AG04450 (cell line): ENCODE data around the gene PPIL1. TPM values are rescaled to one million over a fixed set of nuclear protein-coding genes. Genes with fewer than 3 reads are reported as not detected.

ENCODE experiments used
- CTCF ChIA-PET: fragments of 300-600, 350-600 bp; formaldehyde crosslinking; extraction: SDS; loops from one replicate; lab custom pipeline; 2022; ENCODE audit warnings: antibody characterized with exemption, inconsistent platforms; lab: Charles Lee
- POLR2A ChIA-PET: fragments of 350-600 bp; formaldehyde crosslinking; extraction: SDS; loops from one replicate; lab custom pipeline; 2021; ENCODE audit warnings: antibody characterized with exemption, inconsistent platforms; lab: Yijun Ruan, JAX
- DNase-seq: peaks from one replicate; pipeline ENCODE4 v3.0.0-alpha.2; 2011; ENCODE audit warnings: low read depth, low spot score
- H3K27ac ChIP-seq: one replicate; pipeline ENCODE4 v1.5.1; 2012; ENCODE audit warnings: low read depth, low read length, control low read depth
- H3K27me3 ChIP-seq: one replicate; pipeline ENCODE4 v1.6.0; 2012; ENCODE audit warnings: low read length; ENCODE audit not compliant: control insufficient read depth, insufficient read depth
- H3K4me3 ChIP-seq: 2 replicates; pipeline ENCODE4 v1.5.1; 2011; ENCODE audit warnings: mild to moderate bottlenecking, low read depth, low read length, control low read depth
- H3K9me3 ChIP-seq: 2 replicates; pipeline ENCODE4 v1.5.1; 2012; ENCODE audit warnings: low read length; ENCODE audit not compliant: control insufficient read depth, insufficient read depth
- polyA plus RNA-seq: library from polyadenylated mRNA; depleted of rRNA; stranded (reverse); fragments of >200 nt; gene quantifications from 2 replicates; pipeline ENCODE4 v1.2.3, GENCODE V29; 2011
- TF ChIP-seq, protein P1 (sequence below): IDR thresholded peaks from 2 replicates; pipeline ENCODE4 v1.5.1; 2011; ENCODE audit warnings: low read depth, low read length, control low read depth, inconsistent platforms

Gene PPIL1
- polyA plus RNA-seq, 1 experiment: 40.7 TPM

DNA sequence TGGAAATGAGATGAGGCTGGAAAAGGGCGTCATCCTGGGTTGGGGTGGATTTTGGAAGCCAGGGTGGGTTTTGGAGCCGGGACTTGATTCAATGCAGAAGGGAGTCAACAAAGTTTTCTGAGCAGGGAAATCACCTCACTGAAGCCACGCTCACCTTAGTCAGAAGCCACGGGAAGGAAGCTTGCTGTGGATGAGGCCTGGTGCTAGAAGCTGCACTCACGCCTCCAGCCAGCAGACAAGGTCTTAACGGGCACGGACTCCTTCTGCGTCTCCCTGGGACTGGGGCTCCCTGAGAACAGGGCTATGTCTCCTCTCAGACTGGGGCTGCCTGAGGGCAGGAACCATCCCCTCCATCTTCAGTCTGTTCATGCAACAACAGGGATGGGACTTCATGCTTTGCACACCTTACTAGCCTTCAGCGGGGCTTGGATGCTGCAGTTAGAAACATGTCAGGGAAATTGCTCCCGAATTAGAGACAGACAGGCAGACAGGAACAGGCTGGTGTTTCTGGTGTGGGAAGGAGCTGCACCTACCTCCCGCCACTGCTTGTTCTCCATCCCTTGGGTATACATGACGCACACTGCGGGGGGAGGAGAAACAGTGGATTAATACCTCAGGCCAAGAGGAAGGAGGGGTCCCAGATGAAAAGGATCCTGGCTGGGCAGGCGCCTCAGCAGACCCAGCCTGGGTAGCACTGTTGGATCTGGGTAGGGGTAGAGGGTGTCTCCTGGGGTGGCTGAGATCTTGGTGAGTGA, 52.8 kb downstream of the PPIL1 start:
- TF ChIP-seq, protein P1, sequence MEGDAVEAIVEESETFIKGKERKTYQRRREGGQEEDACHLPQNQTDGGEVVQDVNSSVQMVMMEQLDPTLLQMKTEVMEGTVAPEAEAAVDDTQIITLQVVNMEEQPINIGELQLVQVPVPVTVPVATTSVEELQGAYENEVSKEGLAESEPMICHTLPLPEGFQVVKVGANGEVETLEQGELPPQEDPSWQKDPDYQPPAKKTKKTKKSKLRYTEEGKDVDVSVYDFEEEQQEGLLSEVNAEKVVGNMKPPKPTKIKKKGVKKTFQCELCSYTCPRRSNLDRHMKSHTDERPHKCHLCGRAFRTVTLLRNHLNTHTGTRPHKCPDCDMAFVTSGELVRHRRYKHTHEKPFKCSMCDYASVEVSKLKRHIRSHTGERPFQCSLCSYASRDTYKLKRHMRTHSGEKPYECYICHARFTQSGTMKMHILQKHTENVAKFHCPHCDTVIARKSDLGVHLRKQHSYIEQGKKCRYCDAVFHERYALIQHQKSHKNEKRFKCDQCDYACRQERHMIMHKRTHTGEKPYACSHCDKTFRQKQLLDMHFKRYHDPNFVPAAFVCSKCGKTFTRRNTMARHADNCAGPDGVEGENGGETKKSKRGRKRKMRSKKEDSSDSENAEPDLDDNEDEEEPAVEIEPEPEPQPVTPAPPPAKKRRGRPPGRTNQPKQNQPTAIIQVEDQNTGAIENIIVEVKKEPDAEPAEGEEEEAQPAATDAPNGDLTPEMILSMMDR: no peak
- DNase-seq: no peak
- H3K27me3 ChIP-seq: peaks cover 5% of the 10 kb centered on the region
- no peaks in the 10 kb centered on the region for H3K9me3 ChIP-seq
- ChIA-PET POLR2A (no interaction called here), CTCF (no interaction called here)
- H3K27ac ChIP-seq: no peak overlapping the region
- H3K4me3 ChIP-seq: no peak overlapping the region

DNA sequence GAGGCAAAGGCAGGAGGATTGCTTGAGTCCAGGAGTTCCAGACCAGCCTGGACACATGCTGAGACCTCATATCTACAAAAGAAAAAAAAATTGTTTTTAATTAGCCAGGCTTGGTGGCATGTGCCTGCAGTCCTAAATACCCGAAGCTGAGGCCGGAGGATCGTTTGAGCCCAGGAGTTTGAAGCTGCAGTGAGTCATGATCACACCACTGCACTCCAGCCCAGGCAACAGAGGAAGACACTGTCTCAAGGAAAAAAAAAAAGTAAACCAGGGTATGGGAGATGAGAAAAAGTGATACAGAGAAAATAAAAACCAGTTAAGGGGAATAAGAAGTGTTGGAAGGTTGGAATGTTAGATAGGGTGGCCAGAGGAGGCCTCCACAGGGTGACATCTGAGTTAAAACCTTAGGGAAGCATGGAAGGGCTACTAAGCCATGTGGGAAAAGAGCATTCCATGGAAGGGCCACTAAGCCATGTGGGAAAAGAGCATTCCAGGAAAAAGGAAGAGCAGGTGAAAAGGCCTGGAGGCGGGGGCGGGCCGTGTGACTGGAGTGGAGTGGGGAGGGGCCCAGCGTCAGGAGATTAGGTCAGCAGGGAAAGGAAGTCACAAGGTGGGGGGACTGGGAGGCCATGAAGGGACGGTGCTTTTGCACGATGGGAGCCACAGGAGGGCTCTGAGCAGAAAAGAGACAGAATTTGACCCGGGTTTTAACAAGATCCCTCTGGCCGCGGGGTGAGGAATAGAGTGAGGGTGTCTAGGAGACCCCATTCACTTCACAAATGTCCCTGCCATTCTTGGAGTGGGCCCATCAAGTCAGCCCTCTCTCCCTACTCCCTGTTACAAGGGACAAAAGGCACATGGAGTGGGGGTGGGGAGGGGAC, 53.7 kb downstream of the PPIL1 start:
- TF ChIP-seq, protein P1: no peak
- POLR2A ChIA-PET: interaction anchor here (0.7 kb wide), 1 partner anchor 164 kb away, joined by 3 read pairs; no protein-coding TSS in a partner anchor
- Histone ChIP-seq H3K27ac (peak overlapping the region; percentile 40), H3K4me3 (no peak overlapping the region), H3K27me3 (peaks cover 5% of the 10 kb centered on the region), H3K9me3 (no peaks in the 10 kb centered on the region)
- peak; percentile 21 for DNase-seq
- CTCF ChIA-PET: interaction anchor here (0.9 kb wide), 1 partner anchor 14 kb away, joined by 3 read pairs; no protein-coding TSS in a partner anchor

DNA sequence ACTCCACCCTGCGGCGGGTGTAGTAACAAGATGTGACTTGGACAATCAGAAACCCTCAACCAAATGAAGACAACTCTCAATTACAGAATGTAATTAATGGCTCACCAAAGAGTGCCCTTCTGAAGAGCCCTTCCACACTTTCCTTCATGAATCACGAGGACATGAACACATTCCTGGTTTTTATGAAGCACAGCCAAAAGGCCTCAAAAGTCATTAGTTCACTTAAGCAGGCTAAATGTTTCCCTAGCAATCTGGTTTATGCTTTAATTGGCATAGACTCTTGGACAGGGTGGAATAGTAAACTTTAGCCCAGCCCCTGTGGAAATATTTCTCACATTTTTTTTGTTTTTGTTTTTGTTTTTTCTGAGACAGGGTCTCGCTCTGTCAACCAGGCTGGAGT, 55.8 kb downstream of the PPIL1 start:
- H3K27me3 ChIP-seq: peaks cover 4% of the 10 kb centered on the region
- ChIA-PET POLR2A (no interaction called here), CTCF (no interaction called here)
- H3K9me3 ChIP-seq: no peaks in the 10 kb centered on the region
- DNase-seq: no peak
- no peak overlapping the region for H3K27ac ChIP-seq
- TF ChIP-seq, protein P1: no peak
- no peak overlapping the region for H3K4me3 ChIP-seq

DNA sequence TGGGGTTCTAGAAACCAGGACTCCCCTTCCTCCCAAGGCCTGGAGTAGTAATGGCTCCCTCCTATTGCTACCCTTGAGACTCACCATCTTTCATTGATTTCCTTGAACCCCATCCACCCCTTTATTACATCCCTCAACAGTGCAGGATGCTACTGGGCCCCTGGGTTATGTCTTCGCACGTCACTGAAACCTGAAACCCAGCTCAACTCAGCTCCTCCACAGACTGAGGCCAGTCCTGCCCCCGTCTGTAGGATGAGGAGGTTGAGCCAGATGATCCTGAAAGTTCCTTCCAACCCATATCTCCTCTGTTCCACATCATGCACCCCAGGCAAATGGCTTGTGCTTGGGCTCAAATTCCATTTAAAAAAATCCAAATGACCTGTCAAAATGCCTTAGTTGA, 56.8 kb downstream of the PPIL1 start:
- no peak overlapping the region for H3K27ac ChIP-seq
- no peak for DNase-seq
- ChIA-PET POLR2A (no interaction called here), CTCF (no interaction called here)
- H3K9me3 ChIP-seq: no peaks in the 10 kb centered on the region
- H3K27me3 ChIP-seq: peaks cover 4% of the 10 kb centered on the region
- TF ChIP-seq, protein P1: no peak
- H3K4me3 ChIP-seq: no peak overlapping the region
